Suprapubic skin (tissue), 4 donors: ENCODE data around the gene ATG16L2. TPM values are rescaled to one million over a fixed set of nuclear protein-coding genes. Genes with fewer than 3 reads are reported as not detected.

Source experiments
- DNase-seq, 2 donors: peaks; one replicate each; pipeline ENCODE4 v3.0.0-alpha.2; 2019; ENCODE audit warnings: low spot score in 2 of 2
- H3K27ac ChIP-seq: fragments of 200-600 bp; sonication (generic); one replicate; pipeline ENCODE4 v1.5.1; 2019
- H3K27me3 ChIP-seq: fragments of 200-600 bp; sonication (generic); one replicate; pipeline ENCODE4 v1.5.1; 2019
- H3K36me3 ChIP-seq: fragments of 200-600 bp; sonication (generic); one replicate; pipeline ENCODE4 v1.5.1; 2019
- H3K4me1 ChIP-seq: fragments of 200-600 bp; sonication (generic); one replicate; pipeline ENCODE4 v1.5.1; 2019
- H3K4me3 ChIP-seq: fragments of 200-600 bp; sonication (generic); one replicate; pipeline ENCODE4 v1.5.1; 2019; ENCODE audit warnings: mild to moderate bottlenecking
- H3K9me3 ChIP-seq: fragments of 200-600 bp; sonication (generic); one replicate; pipeline ENCODE4 v1.5.1; 2019
- EP300 ChIP-seq: sonication (generic); formaldehyde crosslinking; IDR thresholded peaks from one replicate; pipeline ENCODE4 v1.6.1; 2017; ENCODE audit warnings: antibody characterized with exemption
- POLR2A ChIP-seq, 2 donors: fragments of 450-650 bp; IDR thresholded peaks; one replicate each; pipeline ENCODE4 v1.6.1; 2017; ENCODE audit warnings: antibody characterized with exemption in 2 of 2, mild to moderate bottlenecking in 2 of 2, moderate library complexity in 2 of 2
- POLR2AphosphoS5 ChIP-seq, 3 donors: sonication (generic); formaldehyde crosslinking; IDR thresholded peaks; one replicate each; pipeline ENCODE4 v1.6.1; 2017; ENCODE audit warnings: antibody characterized with exemption in 3 of 3
- WGBS: methylation state at CpG from one replicate; pipeline ENCODE4 v1.1.5; 2018; 5-methylcytosine and 5-hydroxymethylcytosine counted together
- total RNA-seq, 4 donors: library from RNA; depleted of rRNA; stranded (reverse); fragments of >200 nt; gene quantifications; one replicate each; pipeline ENCODE4 v1.1.0, GENCODE V29; 2016
- TF ChIP-seq, protein P1 (sequence below), 2 donors: fragments of 200-600 bp in 1 of 2; fragments of 450-650 bp in 1 of 2; sonication (generic) in 1 of 2; IDR thresholded peaks; one replicate each; pipeline ENCODE4 v1.5.1; 2016 to 2019; ENCODE audit warnings: antibody characterized with exemption in 2 of 2, mild to moderate bottlenecking in 1 of 2, moderate library complexity in 1 of 2

ATG16L2 gene
- 100 to 1,000 TPM in 2 of 4 donors, 10 to 100 TPM in 2; 81.9 to 231 (median 111) TPM for total RNA-seq

GRCh38 chr11:72814286-72815109 lies at the start of gene ATG16L2:
ATG16L2 (plus strand) TSS chr11:72814411; CDS start chr11:72814446, 35 bp downstream.
- no peaks in the 10 kb centered on the region for H3K27me3 ChIP-seq
- TF ChIP-seq, protein P1, sequence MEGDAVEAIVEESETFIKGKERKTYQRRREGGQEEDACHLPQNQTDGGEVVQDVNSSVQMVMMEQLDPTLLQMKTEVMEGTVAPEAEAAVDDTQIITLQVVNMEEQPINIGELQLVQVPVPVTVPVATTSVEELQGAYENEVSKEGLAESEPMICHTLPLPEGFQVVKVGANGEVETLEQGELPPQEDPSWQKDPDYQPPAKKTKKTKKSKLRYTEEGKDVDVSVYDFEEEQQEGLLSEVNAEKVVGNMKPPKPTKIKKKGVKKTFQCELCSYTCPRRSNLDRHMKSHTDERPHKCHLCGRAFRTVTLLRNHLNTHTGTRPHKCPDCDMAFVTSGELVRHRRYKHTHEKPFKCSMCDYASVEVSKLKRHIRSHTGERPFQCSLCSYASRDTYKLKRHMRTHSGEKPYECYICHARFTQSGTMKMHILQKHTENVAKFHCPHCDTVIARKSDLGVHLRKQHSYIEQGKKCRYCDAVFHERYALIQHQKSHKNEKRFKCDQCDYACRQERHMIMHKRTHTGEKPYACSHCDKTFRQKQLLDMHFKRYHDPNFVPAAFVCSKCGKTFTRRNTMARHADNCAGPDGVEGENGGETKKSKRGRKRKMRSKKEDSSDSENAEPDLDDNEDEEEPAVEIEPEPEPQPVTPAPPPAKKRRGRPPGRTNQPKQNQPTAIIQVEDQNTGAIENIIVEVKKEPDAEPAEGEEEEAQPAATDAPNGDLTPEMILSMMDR (IDR thresholded peaks at IDR 0.05), result peak; percentile 19 to 38
- TF ChIP-seq POLR2AphosphoS5 (IDR thresholded peaks at IDR 0.05) (no peak), EP300 (no peak), POLR2A (IDR thresholded peaks at IDR 0.05) (peak; percentile 47 to 51)
- H3K4me3 ChIP-seq, result peak within 1 kb of the TSS; percentile 97
- peak; percentile 91 for DNase-seq
- 2% methylated on average over 12 of the region's 75 CpGs for WGBS
- H3K36me3 ChIP-seq, result peaks cover 15% of the 10 kb centered on the region
- peak within 1 kb of the TSS; percentile 97 for H3K27ac ChIP-seq
- no peaks in the 10 kb centered on the region for H3K9me3 ChIP-seq
- peaks cover 54% of the 10 kb centered on the region for H3K4me1 ChIP-seq

DNA sequence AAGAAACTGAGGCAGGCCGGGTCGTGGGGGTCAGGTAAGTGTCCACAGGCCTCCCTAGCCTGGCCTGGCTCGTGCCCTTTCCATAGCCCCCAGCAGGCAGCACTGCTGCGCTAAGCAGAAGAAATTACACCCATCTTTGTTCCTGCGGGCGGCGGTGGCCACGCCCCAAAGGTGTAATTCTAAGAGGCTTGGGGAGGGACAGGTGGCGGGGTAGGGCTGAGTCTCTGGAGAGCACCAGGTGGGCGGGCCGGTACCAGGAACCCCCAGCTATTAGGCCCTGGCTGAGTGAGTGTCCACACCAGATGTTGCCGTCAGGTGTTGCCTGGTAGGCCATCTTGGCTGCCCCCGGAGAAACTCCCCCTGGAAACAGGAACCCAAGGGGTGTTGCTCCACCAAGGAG lies 49.7 kb upstream of the ATG16L2 start:
- no peaks in the 10 kb centered on the region for H3K4me1 ChIP-seq
- TF ChIP-seq, protein P1 (IDR thresholded peaks at IDR 0.05), result no peak
- TF ChIP-seq POLR2A (IDR thresholded peaks at IDR 0.05), result no peak
- TF ChIP-seq POLR2AphosphoS5 (IDR thresholded peaks at IDR 0.05), result no peak
- TF ChIP-seq EP300, result no peak
- H3K27ac ChIP-seq, result no peak overlapping the region
- 83% methylated on average over 4 of the region's 13 CpGs for WGBS
- no peak for DNase-seq
- H3K27me3 ChIP-seq, result no peaks in the 10 kb centered on the region
- no peak overlapping the region for H3K4me3 ChIP-seq
- no peaks in the 10 kb centered on the region for H3K36me3 ChIP-seq
- H3K9me3 ChIP-seq, result no peaks in the 10 kb centered on the region

GRCh38 chr11:72766152-72766902 lies 47.9 kb upstream of the ATG16L2 start:
- TF ChIP-seq POLR2A (IDR thresholded peaks at IDR 0.05) (no peak), EP300 (no peak), POLR2AphosphoS5 (IDR thresholded peaks at IDR 0.05) (no peak)
- TF ChIP-seq, protein P1 (IDR thresholded peaks at IDR 0.05), result no peak
- Histone ChIP-seq H3K4me3 (no peak overlapping the region), H3K9me3 (no peaks in the 10 kb centered on the region), H3K36me3 (no peaks in the 10 kb centered on the region), H3K4me1 (no peaks in the 10 kb centered on the region), H3K27ac (no peak overlapping the region), H3K27me3 (no peaks in the 10 kb centered on the region)
- 84% methylated on average over 10 of the region's 12 CpGs for WGBS
- no peak for DNase-seq

DNA sequence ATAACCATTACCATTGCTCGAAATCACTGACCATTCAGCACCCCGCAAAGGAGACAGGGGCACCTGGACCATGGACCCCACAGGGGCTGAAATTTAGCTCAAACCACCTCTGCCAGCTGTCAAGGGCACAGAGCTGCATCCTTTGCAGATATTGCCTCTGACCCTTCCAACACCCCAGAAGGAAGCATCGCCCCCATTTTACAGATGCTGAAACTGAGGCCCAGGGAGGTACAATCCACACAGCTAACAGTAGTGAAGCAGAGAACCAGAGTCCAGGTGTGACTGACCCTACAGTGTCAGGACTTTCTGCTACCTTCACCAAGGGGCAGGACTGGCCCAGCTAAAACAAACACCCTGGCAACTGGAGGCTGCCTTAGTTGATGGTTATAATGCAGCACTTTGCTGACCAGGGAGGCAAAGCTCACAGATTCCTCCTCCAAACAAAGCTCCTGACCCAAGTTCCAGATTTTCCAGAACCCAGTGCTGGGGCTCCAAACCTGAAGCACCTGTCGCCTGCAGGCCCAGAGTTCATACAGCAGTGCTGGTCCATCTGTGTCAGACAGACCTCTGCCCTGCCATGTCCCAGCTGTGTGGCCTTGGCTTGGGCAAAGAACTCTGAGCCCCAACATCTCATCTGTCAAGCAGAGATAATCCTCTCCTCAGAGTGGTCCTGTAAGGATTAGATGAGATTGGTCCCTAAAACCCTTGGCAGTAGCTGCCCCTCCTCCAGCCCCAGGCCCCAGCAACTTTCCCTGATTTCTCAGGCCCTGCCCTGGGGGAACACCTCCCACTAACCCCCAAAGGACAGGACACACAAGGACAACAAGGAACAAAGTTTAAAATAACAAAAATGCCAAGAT lies 46.8 kb upstream of the ATG16L2 start:
- no peak for DNase-seq
- Histone ChIP-seq H3K27me3 (no peaks in the 10 kb centered on the region), H3K4me1 (no peaks in the 10 kb centered on the region), H3K36me3 (peaks cover 8% of the 10 kb centered on the region), H3K9me3 (no peaks in the 10 kb centered on the region), H3K27ac (no peak overlapping the region), H3K4me3 (no peak overlapping the region)
- WGBS, result 96% methylated on average over 3 of the region's 4 CpGs
- TF ChIP-seq EP300 (no peak), POLR2A (IDR thresholded peaks at IDR 0.05) (no peak), POLR2AphosphoS5 (IDR thresholded peaks at IDR 0.05) (no peak)
- TF ChIP-seq, protein P1 (IDR thresholded peaks at IDR 0.05), result no peak
